Tibial nerve (tissue), 3 donors: ENCODE data around the gene PSME4.

Experiments used
- CTCF ChIP-seq, 5 experiments: fragments of 200-600 bp in 3 of 5; fragments of 450-650 bp in 2 of 5; sonication (generic) in 3 of 5; IDR thresholded peaks; one replicate each; pipeline ENCODE4 v1.5.1; 2016 to 2019; ENCODE audit warnings: antibody characterized with exemption in 5 of 5, mild to moderate bottlenecking in 3 of 5, moderate library complexity in 2 of 5
- POLR2A ChIP-seq, 2 donors: fragments of 450-650 bp; IDR thresholded peaks; one replicate each; pipeline ENCODE4 v1.6.1; 2017; ENCODE audit warnings: antibody characterized with exemption in 2 of 2, mild to moderate bottlenecking in 2 of 2, moderate library complexity in 2 of 2

- TF ChIP-seq CTCF (IDR thresholded peaks at IDR 0.05), result no peak
- TF ChIP-seq POLR2A (IDR thresholded peaks at IDR 0.05), result no peak
Observed at GRCh38 chr2:53969285-53969967, 1.4 kb downstream of the PSME4 start.
